ENCODE measurements around the gene SLC22A15.
"Not testable (repeated sequence)": the region's sequence is repeated elsewhere in the genome, so short reads cannot be mapped to it uniquely, and the experiment has no call there.

The SLC22A15 gene

GRCh38 chr1:116038679-116039078 is 62.4 kb downstream of the SLC22A15 start:
- TF ChIP-seq ZC3H10 (CRISPR knock-in tag; IDR thresholded peaks at IDR 0.05) (no peak), ZNF70 (CRISPR knock-in tag; IDR thresholded peaks at IDR 0.05) (no peak), GLIS3 (CRISPR knock-in tag; IDR thresholded peaks at IDR 0.05) (no peak)
- ATAC-seq = no peak

DNA sequence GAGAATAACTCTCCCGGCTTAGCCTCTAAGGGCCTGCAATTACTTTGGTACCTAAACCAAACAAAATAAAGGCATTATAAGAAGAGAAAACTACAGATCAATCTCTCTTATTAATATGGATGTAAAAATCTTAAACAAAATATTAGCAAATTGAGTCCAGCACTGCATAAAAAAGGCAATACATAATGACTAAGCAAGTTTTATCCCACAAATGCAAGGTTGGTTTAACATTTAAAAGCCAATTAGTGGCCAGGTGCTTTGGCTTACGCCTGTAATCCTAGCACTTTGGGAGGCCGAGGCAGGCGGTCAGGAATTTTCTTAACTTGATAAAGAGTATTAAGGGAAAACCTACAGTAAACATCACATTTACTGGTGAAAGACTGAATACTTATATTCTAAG is 67.8 kb downstream of the SLC22A15 start:
- ATAC-seq = no peak
- TF ChIP-seq CSDC2 (CRISPR knock-in tag; IDR thresholded peaks at IDR 0.05) (no peak), ZFP30 (CRISPR knock-in tag; IDR thresholded peaks at IDR 0.05) (no peak), GLIS3 (CRISPR knock-in tag; IDR thresholded peaks at IDR 0.05) (no peak), ZC3H10 (CRISPR knock-in tag; IDR thresholded peaks at IDR 0.05) (no peak), ISL1 (CRISPR knock-in tag; IDR thresholded peaks at IDR 0.05) (no peak), ESRRG (CRISPR knock-in tag; IDR thresholded peaks at IDR 0.05) (no peak), ZNF565 (CRISPR knock-in tag; conservative IDR thresholded peaks at IDR 0.05; ENCODE audit: low read depth) (no peak), TOX (CRISPR knock-in tag; IDR thresholded peaks at IDR 0.05; ENCODE audit: borderline replicate concordance) (no peak)
- TF ChIP-seq, protein P1, sequence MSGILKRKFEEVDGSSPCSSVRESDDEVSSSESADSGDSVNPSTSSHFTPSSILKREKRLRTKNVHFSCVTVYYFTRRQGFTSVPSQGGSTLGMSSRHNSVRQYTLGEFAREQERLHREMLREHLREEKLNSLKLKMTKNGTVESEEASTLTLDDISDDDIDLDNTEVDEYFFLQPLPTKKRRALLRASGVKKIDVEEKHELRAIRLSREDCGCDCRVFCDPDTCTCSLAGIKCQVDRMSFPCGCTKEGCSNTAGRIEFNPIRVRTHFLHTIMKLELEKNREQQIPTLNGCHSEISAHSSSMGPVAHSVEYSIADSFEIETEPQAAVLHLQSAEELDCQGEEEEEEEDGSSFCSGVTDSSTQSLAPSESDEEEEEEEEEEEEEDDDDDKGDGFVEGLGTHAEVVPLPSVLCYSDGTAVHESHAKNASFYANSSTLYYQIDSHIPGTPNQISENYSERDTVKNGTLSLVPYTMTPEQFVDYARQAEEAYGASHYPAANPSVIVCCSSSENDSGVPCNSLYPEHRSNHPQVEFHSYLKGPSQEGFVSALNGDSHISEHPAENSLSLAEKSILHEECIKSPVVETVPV (CRISPR knock-in tag; IDR thresholded peaks at IDR 0.05) = no peak

- not testable (repeated sequence) for ATAC-seq
Measured at GRCh38 chr1:116046933-116047332, 70.6 kb downstream of the SLC22A15 start.

DNA sequence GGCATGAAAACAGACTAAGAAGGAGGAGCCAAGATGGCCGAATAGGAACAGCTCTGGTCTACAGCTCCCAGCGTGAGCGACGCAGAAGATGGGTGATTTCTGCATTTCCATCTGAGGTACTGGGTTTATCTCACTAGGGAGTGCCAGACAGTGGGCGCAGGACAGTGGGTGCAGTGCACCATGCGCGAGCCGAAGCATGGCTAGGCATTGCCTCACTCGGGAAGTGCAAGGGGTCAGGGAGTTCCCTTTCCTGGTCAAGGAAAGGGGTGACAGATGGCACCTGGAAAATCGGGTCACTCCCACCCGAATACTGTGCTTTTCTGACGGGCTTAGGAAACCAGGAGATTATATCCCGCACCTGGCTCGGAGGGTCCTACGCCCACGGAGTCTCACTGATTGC is 75.6 kb downstream of the SLC22A15 start:
- ATAC-seq = not testable (repeated sequence)

DNA sequence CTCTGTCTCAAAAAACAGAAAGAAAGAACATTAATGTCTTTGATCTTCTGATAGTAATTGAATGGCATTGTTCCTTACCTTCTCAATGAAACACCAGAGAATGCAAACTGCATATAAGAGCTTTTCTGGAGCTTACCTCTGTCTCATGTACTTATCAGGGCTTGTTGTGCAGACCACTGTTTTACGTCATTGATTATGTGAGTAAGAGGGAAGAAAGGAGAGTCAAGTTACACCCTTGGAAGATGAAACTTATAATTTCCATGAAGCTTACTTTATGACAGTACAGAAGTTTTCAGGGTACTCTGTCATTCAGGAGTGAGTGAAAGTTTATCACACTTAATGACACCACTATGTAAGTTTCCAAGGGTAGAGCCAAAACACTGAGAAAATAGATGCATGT is 85.9 kb downstream of the SLC22A15 start:
- TF ChIP-seq, protein P2, sequence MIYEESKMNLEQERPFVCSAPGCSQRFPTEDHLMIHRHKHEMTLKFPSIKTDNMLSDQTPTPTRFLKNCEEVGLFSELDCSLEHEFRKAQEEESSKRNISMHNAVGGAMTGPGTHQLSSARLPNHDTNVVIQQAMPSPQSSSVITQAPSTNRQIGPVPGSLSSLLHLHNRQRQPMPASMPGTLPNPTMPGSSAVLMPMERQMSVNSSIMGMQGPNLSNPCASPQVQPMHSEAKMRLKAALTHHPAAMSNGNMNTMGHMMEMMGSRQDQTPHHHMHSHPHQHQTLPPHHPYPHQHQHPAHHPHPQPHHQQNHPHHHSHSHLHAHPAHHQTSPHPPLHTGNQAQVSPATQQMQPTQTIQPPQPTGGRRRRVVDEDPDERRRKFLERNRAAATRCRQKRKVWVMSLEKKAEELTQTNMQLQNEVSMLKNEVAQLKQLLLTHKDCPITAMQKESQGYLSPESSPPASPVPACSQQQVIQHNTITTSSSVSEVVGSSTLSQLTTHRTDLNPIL (CRISPR knock-in tag; IDR thresholded peaks at IDR 0.05; ENCODE audit: low read depth) = no peak
- no peak for TF ChIP-seq ARNTL (CRISPR knock-in tag; IDR thresholded peaks at IDR 0.05; ENCODE audit: borderline replicate concordance, low read depth)
- TF ChIP-seq ZFP3 (CRISPR knock-in tag; IDR thresholded peaks at IDR 0.05) = no peak
- TF ChIP-seq ZNF8 (CRISPR knock-in tag; IDR thresholded peaks at IDR 0.05) = no peak
- TF ChIP-seq, protein P3, sequence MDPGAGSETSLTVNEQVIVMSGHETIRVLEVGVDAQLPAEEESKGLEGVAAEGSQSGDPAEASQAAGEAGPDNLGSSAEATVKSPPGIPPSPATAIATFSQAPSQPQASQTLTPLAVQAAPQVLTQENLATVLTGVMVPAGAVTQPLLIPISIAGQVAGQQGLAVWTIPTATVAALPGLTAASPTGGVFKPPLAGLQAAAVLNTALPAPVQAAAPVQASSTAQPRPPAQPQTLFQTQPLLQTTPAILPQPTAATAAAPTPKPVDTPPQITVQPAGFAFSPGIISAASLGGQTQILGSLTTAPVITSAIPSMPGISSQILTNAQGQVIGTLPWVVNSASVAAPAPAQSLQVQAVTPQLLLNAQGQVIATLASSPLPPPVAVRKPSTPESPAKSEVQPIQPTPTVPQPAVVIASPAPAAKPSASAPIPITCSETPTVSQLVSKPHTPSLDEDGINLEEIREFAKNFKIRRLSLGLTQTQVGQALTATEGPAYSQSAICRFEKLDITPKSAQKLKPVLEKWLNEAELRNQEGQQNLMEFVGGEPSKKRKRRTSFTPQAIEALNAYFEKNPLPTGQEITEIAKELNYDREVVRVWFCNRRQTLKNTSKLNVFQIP (CRISPR knock-in tag; IDR thresholded peaks at IDR 0.05; ENCODE audit: borderline replicate concordance, low read depth) = no peak
- TF ChIP-seq BACH2 (CRISPR knock-in tag; IDR thresholded peaks at IDR 0.05; ENCODE audit: borderline replicate concordance) = no peak
- TF ChIP-seq ZFP30 (CRISPR knock-in tag; IDR thresholded peaks at IDR 0.05) = no peak
- no peak for TF ChIP-seq ZNF565 (CRISPR knock-in tag; conservative IDR thresholded peaks at IDR 0.05; ENCODE audit: low read depth)
- no peak for TF ChIP-seq TCF4 (CRISPR knock-in tag; IDR thresholded peaks at IDR 0.05; ENCODE audit: borderline replicate concordance)
- no peak for TF ChIP-seq RARB (CRISPR knock-in tag; IDR thresholded peaks at IDR 0.05)
- TF ChIP-seq GLIS3 (CRISPR knock-in tag; IDR thresholded peaks at IDR 0.05) = no peak
- no peak for TF ChIP-seq ESRRG (CRISPR knock-in tag; IDR thresholded peaks at IDR 0.05)
- TF ChIP-seq ZC3H10 (CRISPR knock-in tag; IDR thresholded peaks at IDR 0.05) = no peak
- TF ChIP-seq TOX (CRISPR knock-in tag; IDR thresholded peaks at IDR 0.05; ENCODE audit: borderline replicate concordance) = no peak
- TF ChIP-seq OSR1 (CRISPR knock-in tag; IDR thresholded peaks at IDR 0.05) = no peak
- TF ChIP-seq SNAI2 (CRISPR knock-in tag; IDR thresholded peaks at IDR 0.05) = no peak
- no peak for TF ChIP-seq ISL1 (CRISPR knock-in tag; IDR thresholded peaks at IDR 0.05)
- TF ChIP-seq, protein P1 (CRISPR knock-in tag; IDR thresholded peaks at IDR 0.05) = no peak
- TF ChIP-seq PATZ1 (CRISPR knock-in tag; IDR thresholded peaks at IDR 0.05; ENCODE audit: borderline replicate concordance) = no peak
- ATAC-seq = no peak
